A673 (cell line): ENCODE data around the gene SMCO2.

Source experiments
- EZH2 ChIP-seq: fragments of 200-600 bp; sonication (generic); IDR thresholded peaks from 2 replicates; pipeline ENCODE4 v1.6.1; 2017; ENCODE audit warnings: borderline replicate concordance, low read depth, mild to moderate bottlenecking, mixed read lengths, antibody characterized with exemption, low read length; ENCODE audit not compliant: poor library complexity, severe bottlenecking
- TF ChIP-seq, protein P1 (sequence below): fragments of 300-800, 200-600 bp; sonication (generic); conservative IDR thresholded peaks from 2 replicates; pipeline ENCODE4 v1.5.1; 2017; ENCODE audit warnings: low read depth, mild to moderate bottlenecking, antibody characterized with exemption, low read length, moderate library complexity, mixed read lengths

DNA sequence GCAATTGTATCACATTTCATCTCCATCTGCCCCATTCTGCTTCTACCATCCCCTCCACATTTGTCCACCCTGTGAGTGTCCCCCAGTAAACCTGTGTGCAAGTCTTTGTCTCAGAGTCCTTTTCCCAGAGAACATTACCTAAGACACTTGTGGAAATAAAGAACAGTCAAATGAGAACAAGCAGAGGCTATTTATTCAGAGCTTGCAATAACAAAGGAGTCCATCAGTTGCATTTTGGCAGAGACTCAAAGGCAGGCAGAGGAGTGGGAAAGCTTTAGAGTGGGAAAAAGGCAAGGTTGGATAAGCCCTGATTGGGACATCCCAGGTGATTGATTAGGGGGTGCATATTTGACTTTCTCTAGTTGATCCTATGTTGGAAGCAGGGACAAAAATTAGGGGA is 59.2 kb downstream of the SMCO2 start:
- TF ChIP-seq, protein P1, sequence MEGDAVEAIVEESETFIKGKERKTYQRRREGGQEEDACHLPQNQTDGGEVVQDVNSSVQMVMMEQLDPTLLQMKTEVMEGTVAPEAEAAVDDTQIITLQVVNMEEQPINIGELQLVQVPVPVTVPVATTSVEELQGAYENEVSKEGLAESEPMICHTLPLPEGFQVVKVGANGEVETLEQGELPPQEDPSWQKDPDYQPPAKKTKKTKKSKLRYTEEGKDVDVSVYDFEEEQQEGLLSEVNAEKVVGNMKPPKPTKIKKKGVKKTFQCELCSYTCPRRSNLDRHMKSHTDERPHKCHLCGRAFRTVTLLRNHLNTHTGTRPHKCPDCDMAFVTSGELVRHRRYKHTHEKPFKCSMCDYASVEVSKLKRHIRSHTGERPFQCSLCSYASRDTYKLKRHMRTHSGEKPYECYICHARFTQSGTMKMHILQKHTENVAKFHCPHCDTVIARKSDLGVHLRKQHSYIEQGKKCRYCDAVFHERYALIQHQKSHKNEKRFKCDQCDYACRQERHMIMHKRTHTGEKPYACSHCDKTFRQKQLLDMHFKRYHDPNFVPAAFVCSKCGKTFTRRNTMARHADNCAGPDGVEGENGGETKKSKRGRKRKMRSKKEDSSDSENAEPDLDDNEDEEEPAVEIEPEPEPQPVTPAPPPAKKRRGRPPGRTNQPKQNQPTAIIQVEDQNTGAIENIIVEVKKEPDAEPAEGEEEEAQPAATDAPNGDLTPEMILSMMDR = no peak
- no peak for TF ChIP-seq EZH2
